K562 (cell line): ENCODE results near the gene FAM133A. TPM values are rescaled to one million over a fixed set of nuclear protein-coding genes. Genes with fewer than 3 reads are reported as not detected.

ENCODE experiments used
- ATAC-seq: fragments of 200-7000 bp; cut with Tn5 transposase; 3 replicates; pipeline ENCODE4 v1.9.1; 2020; ENCODE audit warnings: moderate library complexity
- BruUV-seq: library from RNA; stranded (reverse); fragments of 400-500 nt; replicated peaks from 2 replicates; lab custom pipeline; 2021; lab: Mats Ljungman, UMichigan
- CTCF ChIA-PET: fragments of 300-600 bp; formaldehyde crosslinking; extraction: SDS; loops from one replicate; lab custom pipeline; 2021; ENCODE audit warnings: low intra/inter-chr PET ratio; lab: Yijun Ruan, JAX
- POLR2A ChIA-PET: fragments of 300-600, 350-650 bp; sonication (Branson Sonifier 250); formaldehyde crosslinking; extraction: SDS; loops from one replicate; lab custom pipeline; 2021; ENCODE audit warnings: antibody characterized with exemption, inconsistent platforms; lab: Yijun Ruan, JAX
- DNase-seq, 4 experiments: peaks; one replicate each; pipeline versions ENCODE4 v3.0.0 to v3.0.0-alpha.2; 2011 to 2018; ENCODE audit warnings: low spot score in 3 of 4, mixed read lengths in 3 of 4; ENCODE audit errors: extremely low read depth in 1 of 4
- FAIRE-seq: peaks from 2 replicates; lab custom pipeline; 2011; peaks lifted over from hg19 to GRCh38; lab: Jason Lieb, UNC
- H2AFZ ChIP-seq: 2 replicates; pipeline ENCODE4 v1.6.0; 2011; ENCODE audit warnings: low read depth, low read length, control low read depth, inconsistent platforms
- H3K27ac ChIP-seq: fragments of 200-600 bp; 3 replicates; pipeline ENCODE4 v1.8.0; 2011; ENCODE audit warnings: low read depth, mild to moderate bottlenecking, control low read depth, inconsistent platforms, low read length, moderate library complexity, mixed read lengths; ENCODE audit errors: extremely low read depth
- H3K27me3 ChIP-seq, 2 experiments: fragments of 300-600 bp in 1 of 2; 2 replicates in 1 of 2; 3 replicates in 1 of 2; pipeline versions ENCODE4 v1.6.0 to v1.8.0; 2011; ENCODE audit warnings: inconsistent platforms in 2 of 2, low read length in 2 of 2, mild to moderate bottlenecking in 1 of 2, mixed read lengths in 1 of 2, moderate library complexity in 1 of 2; ENCODE audit not compliant: control insufficient read depth in 2 of 2, insufficient read depth in 2 of 2
- H3K36me3 ChIP-seq: fragments of 300-600 bp; 3 replicates; pipeline ENCODE4 v1.8.0; 2011; ENCODE audit warnings: mild to moderate bottlenecking, low read length, inconsistent platforms; ENCODE audit not compliant: control insufficient read depth, insufficient read depth
- H3K4me1 ChIP-seq, 2 experiments: fragments of 200-600 bp in 1 of 2; replicated peaks in 1 of 2; 2 replicates in 1 of 2; 3 replicates in 1 of 2; pipeline versions ENCODE4 v1.5.1 to v1.8.0; 2011; ENCODE audit warnings: inconsistent platforms in 2 of 2, low read length in 2 of 2, mild to moderate bottlenecking in 1 of 2, mixed read lengths in 1 of 2, moderate library complexity in 1 of 2; ENCODE audit not compliant: control insufficient read depth in 2 of 2, insufficient read depth in 2 of 2
- H3K4me2 ChIP-seq: 2 replicates; pipeline ENCODE4 v1.6.1; 2011; ENCODE audit warnings: low read length, control low read depth, inconsistent platforms, mixed read lengths; ENCODE audit not compliant: insufficient read depth
- H3K4me3 ChIP-seq: fragments of 200-600 bp; sonication (generic), shearing (Covaris generic); 2 replicates; pipeline ENCODE4 v1.5.1; 2016; ENCODE audit warnings: control low read depth, inconsistent platforms
- H3K79me2 ChIP-seq: fragments of 200-600 bp; 3 replicates; pipeline ENCODE4 v1.8.0; 2011; ENCODE audit warnings: low read length, inconsistent platforms; ENCODE audit not compliant: control insufficient read depth, insufficient read depth
- H3K9ac ChIP-seq, 2 experiments: 2 replicates each; pipeline versions ENCODE4 v1.6.0 to v1.6.1; 2011; ENCODE audit warnings: low read depth in 2 of 2, low read length in 2 of 2, control low read depth in 1 of 2, inconsistent platforms in 1 of 2, mild to moderate bottlenecking in 1 of 2, mixed read lengths in 1 of 2; ENCODE audit not compliant: insufficient read depth in 1 of 2
- H3K9me1 ChIP-seq: one replicate; pipeline ENCODE4 v1.6.0; 2011; ENCODE audit warnings: inconsistent platforms, mild to moderate bottlenecking, low read length, moderate library complexity; ENCODE audit not compliant: control insufficient read depth, insufficient read depth
- H3K9me3 ChIP-seq: replicated peaks from 2 replicates; pipeline ENCODE4 v1.5.1; 2011; ENCODE audit warnings: low read depth, low read length, inconsistent platforms; ENCODE audit not compliant: control insufficient read depth, insufficient read depth
- H4K20me1 ChIP-seq: replicated peaks from 2 replicates; pipeline ENCODE4 v1.6.1; 2011; ENCODE audit warnings: low read length, inconsistent platforms, mixed read lengths; ENCODE audit not compliant: control insufficient read depth, insufficient read depth
- BMI1 ChIP-seq: fragments of 150-350 bp; IDR thresholded peaks from 2 replicates; pipeline ENCODE4 v1.6.1; 2014; ENCODE audit warnings: low read length
- EP400 ChIP-seq: fragments of 450-650 bp; IDR thresholded peaks from 2 replicates; pipeline ENCODE4 v1.6.1; 2017; ENCODE audit warnings: antibody characterized with exemption, mild to moderate bottlenecking, moderate library complexity
- ETV5 ChIP-seq: sonication (generic); formaldehyde crosslinking; IDR thresholded peaks from 2 replicates; pipeline ENCODE4 v1.4.0; 2020; ENCODE audit warnings: low read depth, mild to moderate bottlenecking, missing genetic modification reagents
- GATAD2B ChIP-seq: fragments of 450-650 bp; IDR thresholded peaks from 2 replicates; pipeline ENCODE4 v1.6.1; 2017; ENCODE audit warnings: mild to moderate bottlenecking, borderline replicate concordance
- HMBOX1 ChIP-seq: sonication (generic); IDR thresholded peaks from 2 replicates; pipeline ENCODE4 v1.6.1; 2016
- HNRNPK ChIP-seq: fragments of 200-400 bp; formaldehyde crosslinking; IDR thresholded peaks from one replicate; pipeline ENCODE4 v1.6.1; 2018; ENCODE audit warnings: mild to moderate bottlenecking, low read depth, low read length; ENCODE audit not compliant: poor library complexity, severe bottlenecking
- MBD2 ChIP-seq: sonication (generic); IDR thresholded peaks from 2 replicates; pipeline ENCODE4 v1.6.1; 2016; ENCODE audit warnings: low read depth, borderline replicate concordance
- MCM2 ChIP-seq: fragments of 450-650 bp; IDR thresholded peaks from 2 replicates; pipeline ENCODE4 v1.6.1; 2017; ENCODE audit warnings: low read depth, mild to moderate bottlenecking
- NFATC3 ChIP-seq: fragments of 450-650 bp; IDR thresholded peaks from 2 replicates; pipeline ENCODE4 v1.6.1; 2017; ENCODE audit warnings: mild to moderate bottlenecking
- NFXL1 ChIP-seq: fragments of 450-650 bp; formaldehyde crosslinking; IDR thresholded peaks from 2 replicates; pipeline ENCODE4 v1.4.0; 2021; ENCODE audit warnings: mild to moderate bottlenecking
- PURB ChIP-seq: sonication (generic); formaldehyde crosslinking; IDR thresholded peaks from 2 replicates; pipeline ENCODE4 v1.9.0; 2021; ENCODE audit warnings: low read depth, mild to moderate bottlenecking, missing genetic modification reagents
- SMARCE1 ChIP-seq: fragments of 450-650 bp; IDR thresholded peaks from 2 replicates; pipeline ENCODE4 v1.7.1; 2016; ENCODE audit warnings: mild to moderate bottlenecking
- TCF7 ChIP-seq: sonication (generic); IDR thresholded peaks from 2 replicates; pipeline ENCODE4 v1.6.1; 2016; ENCODE audit warnings: antibody characterized with exemption, borderline replicate concordance
- TCFL5 ChIP-seq: fragments of 250-450 bp; sonication (Bioruptor Pico); conservative IDR thresholded peaks from 2 replicates; pipeline ENCODE4 v1.6.1; 2021; ENCODE audit warnings: mild to moderate bottlenecking, moderate library complexity, matching md5 sums
- ZBTB49 ChIP-seq: sonication (generic); formaldehyde crosslinking; IDR thresholded peaks from 2 replicates; pipeline ENCODE4 v1.8.0; 2022; ENCODE audit warnings: missing genetic modification reagents, mild to moderate bottlenecking, borderline replicate concordance
- ZNF143 ChIP-seq: sonication (generic); formaldehyde crosslinking; IDR thresholded peaks from 2 replicates; pipeline ENCODE4 v1.9.0; 2022; ENCODE audit warnings: mild to moderate bottlenecking, missing genetic modification reagents
- ZNF253 ChIP-seq: fragments of 250-450 bp; sonication (Bioruptor Pico); conservative IDR thresholded peaks from 2 replicates; pipeline ENCODE4 v1.6.1; 2021; ENCODE audit warnings: mild to moderate bottlenecking
- ZNF274 ChIP-seq: IDR thresholded peaks from 2 replicates; pipeline ENCODE4 v1.6.1; 2011; ENCODE audit warnings: low read depth, mild to moderate bottlenecking, low read length, moderate library complexity, borderline replicate concordance
- ZNF41 ChIP-seq: fragments of 250-450 bp; sonication (Bioruptor Pico); conservative IDR thresholded peaks from 2 replicates; pipeline ENCODE4 v1.4.0; 2020; ENCODE audit warnings: mild to moderate bottlenecking
- WGBS: fragments of 100-300 bp; shearing (Covaris generic); methylation state at CpG from one replicate; pipeline ENCODE4 v1.1.6; 2016; ENCODE audit warnings: low coverage, mixed read lengths; ENCODE audit not compliant: insufficient coverage; ENCODE audit errors: missing lambda C conversion rate; 5-methylcytosine and 5-hydroxymethylcytosine counted together
- in situ Hi-C: fragments of 300-500 bp; cut with MboI; formaldehyde crosslinking; loops from 4 replicates; pipeline ENCODE4 v1.15.0; 2018; ENCODE audit warnings: inconsistent platforms, mixed read lengths
- intact Hi-C: fragments of 100-400 bp; cut with micrococcal nuclease; formaldehyde crosslinking; loops from 2 replicates; pipeline ENCODE4 v1.14.2; 2022
- polyA plus RNA-seq, 8 experiments: library from polyadenylated mRNA; depleted of rRNA in 4 of 8; stranded (reverse) in 5 of 8; unstranded in 3 of 8; fragments of >200 nt; fragmentation: Nextera tagmentation in 2 of 8; fragmentation: Illumina TruSeq in 1 of 8; extraction: Ambion mirVana in 2 of 8; extraction: Trizol in 1 of 8; gene quantifications; 2 replicates each; pipeline versions ENCODE4 v1.2.1 to v1.2.3, GENCODE V29; 2011 to 2014; ENCODE audit warnings: inconsistent platforms in 1 of 8, missing spikeins in 1 of 8
- total RNA-seq, 7 experiments: library from RNA; depleted of rRNA in 6 of 7; stranded (reverse); fragments of >200 nt in 6 of 7; fragmentation: Illumina TruSeq in 2 of 7; extraction: Trizol in 2 of 7; gene quantifications; 2 replicates each; pipeline versions ENCODE4 v1.2.1 to v1.2.3, GENCODE V29; 2011 to 2021; ENCODE audit warnings: low replicate concordance in 1 of 7

The FAM133A gene
- total and polyA plus RNA-seq, 9 of the 15 experiments (the other 6 are each of a cell fraction or from before 2014, with no cell fraction given) = 0.08 to 0.31 (median 0.18) TPM

DNA sequence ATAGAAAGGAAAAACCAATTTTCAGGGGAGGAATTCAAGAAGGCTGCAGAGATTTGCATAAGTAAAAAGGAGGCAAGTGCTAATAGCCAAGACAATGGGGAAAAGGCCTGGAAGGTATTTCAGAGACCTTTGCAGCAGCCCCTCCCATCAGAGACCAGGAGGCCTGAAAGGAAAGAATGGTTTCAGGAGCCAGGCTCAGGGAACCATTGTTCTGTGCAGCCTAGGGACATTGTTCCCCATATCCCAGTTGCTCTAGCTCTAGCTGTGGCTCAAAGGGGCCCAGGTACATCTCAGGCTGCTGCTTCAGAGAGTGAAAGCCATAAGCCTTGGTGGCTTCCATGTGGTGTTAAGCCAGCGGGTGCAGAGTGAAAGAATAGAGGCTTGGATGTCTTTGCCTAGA, 24.6 kb upstream of the FAM133A start:
- in situ Hi-C loops = no loop called here
- FAIRE-seq (no peak), ATAC-seq (no peak), DNase-seq (no peak)
- Histone ChIP-seq H3K9ac (no peak overlapping the region), H3K27ac (no peak overlapping the region), H3K27me3 (no peaks in the 10 kb centered on the region), H3K36me3 (no peaks in the 10 kb centered on the region), H3K4me3 (no peak overlapping the region), H3K79me2 (no peaks in the 10 kb centered on the region), H4K20me1 (no peaks in the 10 kb centered on the region), H3K4me1 (no peaks in the 10 kb centered on the region), H3K4me2 (no peak overlapping the region), H2AFZ (no peak overlapping the region), H3K9me1 (no peaks in the 10 kb centered on the region), H3K9me3 (no peaks in the 10 kb centered on the region)
- BruUV-seq = no TSS peak
- intact Hi-C loops = no loop called here
- WGBS = 0% methylated on average over 1 of the region's 1 CpG
- POLR2A ChIA-PET = no interaction called here
- CTCF ChIA-PET = no interaction called here
- TF ChIP-seq ZNF41 (CRISPR knock-in tag) (no peak), MBD2 (no peak), EP400 (no peak), SMARCE1 (no peak), TCFL5 (CRISPR knock-in tag) (no peak), MCM2 (no peak), GATAD2B (no peak), ZNF274 (no peak), ETV5 (no peak), HMBOX1 (no peak), ZBTB49 (no peak), HNRNPK (no peak), BMI1 (no peak), ZNF143 (CRISPR knock-in tag) (no peak), NFXL1 (no peak), TCF7 (no peak), ZNF253 (CRISPR knock-in tag) (no peak), NFATC3 (no peak), PURB (no peak)
